Kidney epithelial cell (primary cell): ENCODE measurements around the gene LARGE1. TPM values are rescaled to one million over a fixed set of nuclear protein-coding genes. Genes with fewer than 3 reads are reported as not detected.
"Not testable (repeated sequence)": the region's sequence is repeated elsewhere in the genome, so short reads cannot be mapped to it uniquely, and the experiment has no call there.

Experiments used
- DNase-seq: peaks from one replicate; pipeline ENCODE4 v3.0.0-alpha.2; 2010; ENCODE audit warnings: low read depth
- H3K27me3 ChIP-seq: 2 replicates; pipeline ENCODE4 v1.6.0; 2011; ENCODE audit warnings: low read length; ENCODE audit not compliant: control insufficient read depth, insufficient read depth
- H3K36me3 ChIP-seq: 2 replicates; pipeline ENCODE4 v1.5.1; 2011; ENCODE audit warnings: low read length; ENCODE audit not compliant: control insufficient read depth, insufficient read depth
- H3K4me3 ChIP-seq: 2 replicates; pipeline ENCODE4 v1.5.1; 2011; ENCODE audit warnings: low read depth, mild to moderate bottlenecking, control low read depth, low read length
- CTCF ChIP-seq: IDR thresholded peaks from 2 replicates; pipeline ENCODE4 v1.5.1; 2011; ENCODE audit warnings: mild to moderate bottlenecking, moderate library complexity, low read length, control low read depth, inconsistent platforms; ENCODE audit not compliant: insufficient read depth, poor library complexity, severe bottlenecking
- total RNA-seq: library from RNA; depleted of rRNA; stranded (reverse); fragments of >200 nt; gene quantifications from 2 replicates; pipeline ENCODE4 v1.2.3, GENCODE V29; 2015

The LARGE1 gene
- total RNA-seq, 1 donor from 2014 or later = 17.8 TPM

DNA sequence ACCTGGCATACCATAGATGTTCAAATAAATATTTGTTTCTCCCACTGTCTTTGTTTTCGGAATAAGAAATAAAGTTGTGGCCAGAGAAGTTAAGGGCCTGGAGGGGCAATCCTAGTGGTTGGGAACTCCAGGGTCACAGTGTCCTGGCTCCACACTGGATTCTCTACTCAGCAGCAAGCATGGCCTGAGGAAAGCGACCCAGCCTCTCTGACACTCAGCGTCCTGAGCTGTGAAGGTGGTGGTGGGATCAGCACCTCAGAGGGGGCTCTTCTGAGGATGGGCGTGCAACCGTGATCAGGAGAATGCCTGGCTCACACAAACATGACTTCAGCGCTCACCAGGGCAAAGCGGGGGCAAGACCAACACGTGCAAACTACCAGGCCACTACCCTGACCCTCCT lies 59.9 kb downstream of the LARGE1 start:
- no peaks in the 10 kb centered on the region for H3K36me3 ChIP-seq
- no peak overlapping the region for H3K4me3 ChIP-seq
- no peak for TF ChIP-seq CTCF

GRCh38 chr22:33859311-33859710 lies 61.0 kb downstream of the LARGE1 start:
- no peak for DNase-seq
- TF ChIP-seq CTCF = no peak
- Histone ChIP-seq H3K4me3 (no peak overlapping the region), H3K27me3 (no peaks in the 10 kb centered on the region), H3K36me3 (no peaks in the 10 kb centered on the region)

More for the DNA sequence above, 59.9 kb downstream of the LARGE1 start:
- H3K27me3 ChIP-seq = no peaks in the 10 kb centered on the region
- DNase-seq = no peak

DNA sequence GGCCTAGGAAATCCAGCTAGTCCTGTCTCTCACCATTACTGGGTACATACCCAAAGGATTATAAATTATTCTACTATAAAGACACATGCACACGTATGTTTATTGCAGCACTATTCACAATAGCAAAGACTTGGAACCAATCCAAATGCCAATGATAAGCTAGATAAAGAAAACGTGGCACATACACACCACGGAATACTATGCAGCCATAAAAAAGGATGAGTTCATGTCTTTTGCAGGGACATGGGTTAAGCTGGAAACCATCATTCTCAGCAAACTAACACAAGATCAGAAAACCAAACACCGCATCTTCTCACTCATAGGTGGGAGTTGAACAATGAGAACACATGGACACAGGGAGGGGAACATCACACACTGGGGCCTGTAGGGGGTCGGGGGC lies 61.6 kb downstream of the LARGE1 start:
- H3K4me3 ChIP-seq, H3K27me3 ChIP-seq, DNase-seq, H3K36me3 ChIP-seq: not testable (repeated sequence)

DNA sequence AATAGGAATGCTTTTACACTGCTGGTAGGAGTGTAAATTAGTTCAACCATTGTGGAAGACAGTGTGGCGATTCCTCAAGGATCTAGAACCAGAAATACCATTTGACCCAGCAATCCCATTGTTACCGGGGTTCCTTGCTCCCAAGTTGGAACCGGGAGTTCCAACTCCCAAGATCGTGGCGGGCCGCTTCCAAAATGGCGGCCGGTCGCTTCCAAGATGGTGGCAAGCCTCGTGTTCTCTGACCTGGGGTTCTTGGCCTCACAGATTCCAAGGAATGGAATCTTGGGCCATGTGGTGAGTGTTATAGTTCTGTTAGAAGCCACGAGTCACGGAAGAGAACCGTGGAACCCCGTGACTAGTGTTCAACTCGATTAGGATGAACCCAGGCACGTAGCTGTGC lies 62.5 kb downstream of the LARGE1 start:
- not testable (repeated sequence) for H3K36me3 ChIP-seq, H3K4me3 ChIP-seq, H3K27me3 ChIP-seq, DNase-seq

GRCh38 chr22:33854724-33855123 lies 65.6 kb downstream of the LARGE1 start:
- Histone ChIP-seq H3K27me3 (no peaks in the 10 kb centered on the region), H3K4me3 (no peak overlapping the region), H3K36me3 (no peaks in the 10 kb centered on the region)
- no peak for DNase-seq
- TF ChIP-seq CTCF = no peak

DNA sequence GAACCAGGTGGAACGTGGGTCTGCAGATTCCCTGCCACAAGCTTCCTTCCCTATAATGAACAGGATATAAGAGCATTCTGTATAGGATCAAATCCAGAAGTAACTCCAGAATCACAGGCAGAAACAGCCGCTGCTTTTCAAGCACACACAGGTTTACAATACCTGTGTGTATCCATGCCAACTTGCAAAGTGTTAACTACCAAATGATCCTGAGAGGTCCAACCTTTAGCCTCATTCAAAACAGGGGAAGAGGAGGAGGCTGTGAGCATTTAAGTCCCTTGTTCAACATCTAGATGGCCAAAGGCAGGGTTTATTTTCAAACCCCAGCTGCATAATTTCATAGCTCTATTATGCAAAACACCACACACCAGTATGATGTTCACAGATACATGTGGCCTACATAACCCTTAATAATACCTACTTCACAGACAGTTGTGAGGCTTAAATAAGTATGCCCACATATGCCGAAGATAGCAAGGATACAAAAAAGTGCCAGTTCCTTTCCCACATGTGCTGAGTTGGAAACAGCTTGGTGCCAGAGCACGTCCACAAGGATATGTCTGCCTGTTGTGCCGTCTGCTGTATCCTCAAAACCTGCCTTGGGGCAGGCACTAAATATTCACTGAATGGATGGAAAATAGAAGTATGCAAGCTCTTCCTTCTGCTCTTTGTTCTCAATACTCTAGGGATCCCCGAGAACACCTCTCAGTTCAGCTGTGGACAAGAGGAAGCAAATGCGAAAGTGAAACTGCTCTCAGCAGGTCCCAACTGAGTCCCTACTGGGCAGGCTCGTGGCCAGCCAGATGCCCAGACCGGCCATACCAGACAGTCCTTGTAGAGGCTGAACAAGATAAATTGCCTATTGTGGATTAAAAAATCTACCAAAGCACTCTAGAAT lies 66.8 kb downstream of the LARGE1 start:
- Histone ChIP-seq H3K4me3 (peak overlapping the region; percentile 29), H3K36me3 (no peaks in the 10 kb centered on the region), H3K27me3 (no peaks in the 10 kb centered on the region)
- peak; percentile 48 for DNase-seq
- no peak for TF ChIP-seq CTCF
